ENCODE measurements around the gene PAFAH1B1.

DNA sequence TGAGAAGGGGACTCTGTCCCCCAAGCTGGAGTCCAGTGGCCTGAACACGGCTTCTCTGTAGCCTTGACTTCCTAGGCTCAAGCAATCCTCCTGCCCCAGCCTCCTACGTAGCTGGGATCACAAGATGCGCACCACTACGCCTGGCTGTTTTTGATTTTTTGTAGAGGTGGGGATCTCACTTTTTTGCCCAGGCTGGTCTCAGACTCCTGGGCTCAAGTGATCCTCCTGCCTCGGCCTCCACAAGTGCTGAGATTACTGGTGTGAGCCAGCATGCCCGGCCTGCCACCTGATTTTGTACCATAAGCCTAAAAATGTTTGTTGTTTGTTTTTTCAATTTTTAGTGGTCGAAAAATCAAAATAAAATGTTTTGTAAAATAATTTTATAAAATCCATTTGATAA lies 19.2 kb downstream of the PAFAH1B1 start:
- TF ChIP-seq POLR2A (IDR thresholded peaks at IDR 0.05; ENCODE audit: low read depth, low read length) (no peak), POLR2AphosphoS5 (IDR thresholded peaks at IDR 0.05; ENCODE audit: insufficient read depth, low read depth, low read length) (no peak), CTCF (IDR thresholded peaks at IDR 0.05; ENCODE audit: extremely low read depth in 1 of 2, insufficient read depth in 1 of 2, low read depth in 1 of 2, low read length in 2 of 2) (no peak), MAX (IDR thresholded peaks at IDR 0.05; ENCODE audit: insufficient read depth, insufficient read length) (no peak), FOS (IDR thresholded peaks at IDR 0.05; ENCODE audit: borderline replicate concordance, insufficient read depth, low read length) (no peak), EZH2 (IDR thresholded peaks at IDR 0.05; ENCODE audit: borderline replicate concordance, low read depth, low read length, severe bottlenecking) (no peak)
